Measurements from ENCODE around the gene AEN. TPM values are rescaled to one million over a fixed set of nuclear protein-coding genes. Genes with fewer than 3 reads are reported as not detected.

The AEN gene, protein sequence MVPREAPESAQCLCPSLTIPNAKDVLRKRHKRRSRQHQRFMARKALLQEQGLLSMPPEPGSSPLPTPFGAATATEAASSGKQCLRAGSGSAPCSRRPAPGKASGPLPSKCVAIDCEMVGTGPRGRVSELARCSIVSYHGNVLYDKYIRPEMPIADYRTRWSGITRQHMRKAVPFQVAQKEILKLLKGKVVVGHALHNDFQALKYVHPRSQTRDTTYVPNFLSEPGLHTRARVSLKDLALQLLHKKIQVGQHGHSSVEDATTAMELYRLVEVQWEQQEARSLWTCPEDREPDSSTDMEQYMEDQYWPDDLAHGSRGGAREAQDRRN
- polyA plus RNA-seq = 10 to 100 TPM in 2 of 4 donors, 1 to 10 TPM in 2; 5.4 to 16.8 (median 11.3) TPM
- long read RNA-seq, donor 1 = 0 reads
- long read RNA-seq, donor 2, partial matches to known transcripts = 0 of 2 reads
- long read RNA-seq, donor 2, other reads (novel, unspliced or antisense) = 0 of 2 reads
- long read RNA-seq, donor 3 = 0 reads
- long read RNA-seq, donor 4 = 0 reads
- long read RNA-seq, donor 5 = 0 reads
- long read RNA-seq, donor 6, partial matches to known transcripts = 0 of 1 reads
- long read RNA-seq, donor 6, other reads (novel, unspliced or antisense) = 0 of 1 reads
- long read RNA-seq, donor 7 = 0 reads
- long read RNA-seq, donor 8 = 0 reads
- long read RNA-seq, donor 9 = 0 reads
- long read RNA-seq, donor 10, partial matches to known transcripts = 0 of 3 reads
- long read RNA-seq, donor 10, other reads (novel, unspliced or antisense) = 0 of 3 reads

DNA sequence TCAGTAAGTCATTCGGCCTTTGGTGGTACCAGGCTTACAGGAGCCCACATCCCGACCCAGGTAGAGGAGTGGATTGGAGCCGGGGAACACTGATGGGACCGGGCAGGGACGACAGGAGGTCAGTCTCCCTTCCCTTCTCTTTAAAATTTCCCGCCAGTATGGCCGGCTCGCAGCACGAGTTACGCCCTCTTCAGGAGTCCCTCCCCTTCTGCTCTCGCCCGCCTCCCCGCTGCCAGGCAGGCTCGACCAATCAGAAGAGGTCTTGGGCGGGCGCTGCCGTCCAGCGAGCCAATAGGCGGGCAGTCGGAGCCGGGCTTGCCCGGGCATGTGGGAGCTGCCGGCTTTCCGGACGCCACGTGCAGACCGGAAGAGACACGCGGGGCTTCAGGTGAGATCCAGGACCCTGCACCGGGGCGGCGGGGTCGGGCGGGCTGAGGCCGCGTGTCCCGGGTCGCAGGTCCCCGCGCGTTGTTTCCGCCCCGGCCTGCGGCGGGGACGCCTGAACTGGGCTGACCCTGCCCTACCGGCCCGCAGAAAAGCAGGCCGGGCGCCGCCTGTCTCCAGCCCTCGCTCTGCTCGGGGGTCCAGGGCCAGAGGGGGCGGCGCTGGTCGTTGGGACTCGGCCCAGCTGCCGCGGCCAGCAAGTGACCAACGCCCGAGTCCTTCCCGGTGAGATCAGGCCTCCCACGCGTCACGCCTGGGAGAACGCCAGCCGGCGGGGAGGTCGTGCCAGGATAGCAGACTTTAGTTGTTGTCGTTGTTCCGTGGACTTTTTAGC is at the start of gene AEN:
Gene AEN, plus strand, starts transcription at position 346 of the 778 bp plus-strand sequence. CDS start 4,870 bp downstream, outside the sequence.
- FAIRE-seq (no peak), DNase-seq (peak; percentile 97)
- Histone ChIP-seq H3K27me3 (ENCODE audit: control insufficient read depth in 3 of 3, insufficient read depth in 3 of 3, low read length in 3 of 3) (no peaks in the 10 kb centered on the region), H3K9me3 (ENCODE audit: control insufficient read depth in 2 of 2, insufficient read depth in 1 of 2, low read depth in 1 of 2, low read length in 1 of 2) (no peaks in the 10 kb centered on the region), H3K27ac (ENCODE audit: low read depth in 1 of 3, low read length in 2 of 3) (peak within 1 kb of the TSS in 2 of 3 donors; percentile 52 to 83), H3K36me3 (ENCODE audit: control insufficient read depth in 3 of 3, insufficient read depth in 2 of 3, low read depth in 1 of 3, low read length in 3 of 3) (peaks cover 0 to 3% (median 0%) of the 10 kb centered on the region in 3 donors), H3K4me1 (ENCODE audit: control insufficient read depth in 3 of 3, insufficient read depth in 2 of 3, low read depth in 1 of 3, low read length in 2 of 3) (peaks cover 6 to 21% (median 6%) of the 10 kb centered on the region in 3 donors), H3K4me3 (ENCODE audit: low read depth in 1 of 3, low read length in 3 of 3) (peak within 1 kb of the TSS; percentile 72 to 97 (median 92))
- 0% methylated on average over 45 to 71 of the region's 71 CpGs for WGBS, 3 donors

GRCh38 chr15:88571852-88572259 is 49.3 kb upstream of the AEN start:
- peak in 1 of 2 donors; percentile 55 for DNase-seq
- 22 to 43% (median 34%) methylated on average over 5 of the region's 5 CpGs for WGBS, 3 donors
- no peak overlapping the region for H3K4me3 ChIP-seq (ENCODE audit: low read depth in 1 of 3, low read length in 3 of 3)
- H3K27me3 ChIP-seq (ENCODE audit: control insufficient read depth in 3 of 3, insufficient read depth in 3 of 3, low read length in 3 of 3) = peaks cover 0 to 4% (median 0%) of the 10 kb centered on the region in 3 donors
- H3K4me1 ChIP-seq (ENCODE audit: control insufficient read depth in 3 of 3, insufficient read depth in 2 of 3, low read depth in 1 of 3, low read length in 2 of 3) = peaks cover 0 to 12% (median 0%) of the 10 kb centered on the region in 3 donors
- H3K9me3 ChIP-seq (ENCODE audit: control insufficient read depth in 2 of 2, insufficient read depth in 1 of 2, low read depth in 1 of 2, low read length in 1 of 2) = peaks cover 0 to 4% of the 10 kb centered on the region in 2 donors
- no peak for FAIRE-seq
- H3K27ac ChIP-seq (ENCODE audit: low read depth in 1 of 3, low read length in 2 of 3) = no peak overlapping the region
- H3K36me3 ChIP-seq (ENCODE audit: control insufficient read depth in 3 of 3, insufficient read depth in 2 of 3, low read depth in 1 of 3, low read length in 3 of 3) = no peaks in the 10 kb centered on the region

- H3K36me3 ChIP-seq (ENCODE audit: control insufficient read depth in 3 of 3, insufficient read depth in 2 of 3, low read depth in 1 of 3, low read length in 3 of 3) = no peaks in the 10 kb centered on the region
- peaks cover 0 to 12% (median 0%) of the 10 kb centered on the region in 3 donors for H3K4me1 ChIP-seq (ENCODE audit: control insufficient read depth in 3 of 3, insufficient read depth in 2 of 3, low read depth in 1 of 3, low read length in 2 of 3)
- peaks cover 0 to 4% (median 0%) of the 10 kb centered on the region in 3 donors for H3K27me3 ChIP-seq (ENCODE audit: control insufficient read depth in 3 of 3, insufficient read depth in 3 of 3, low read length in 3 of 3)
- no peak for DNase-seq
- H3K27ac ChIP-seq (ENCODE audit: low read depth in 1 of 3, low read length in 2 of 3) = no peak overlapping the region
- FAIRE-seq = no peak
- WGBS, 3 donors = 52 to 62% (median 53%) methylated on average over 1 of the region's 1 CpG
- H3K9me3 ChIP-seq (ENCODE audit: control insufficient read depth in 2 of 2, insufficient read depth in 1 of 2, low read depth in 1 of 2, low read length in 1 of 2) = peaks cover 0 to 4% of the 10 kb centered on the region in 2 donors
- no peak overlapping the region for H3K4me3 ChIP-seq (ENCODE audit: low read depth in 1 of 3, low read length in 3 of 3)
Observed at GRCh38 chr15:88574077-88574476, 47.1 kb upstream of the AEN start.

- Histone ChIP-seq H3K4me3 (ENCODE audit: low read depth in 1 of 3, low read length in 3 of 3) (no peak overlapping the region), H3K9me3 (ENCODE audit: control insufficient read depth in 2 of 2, insufficient read depth in 1 of 2, low read depth in 1 of 2, low read length in 1 of 2) (peaks cover 0 to 4% of the 10 kb centered on the region in 2 donors), H3K27ac (ENCODE audit: low read depth in 1 of 3, low read length in 2 of 3) (no peak overlapping the region), H3K27me3 (ENCODE audit: control insufficient read depth in 3 of 3, insufficient read depth in 3 of 3, low read length in 3 of 3) (peaks cover 0 to 4% (median 0%) of the 10 kb centered on the region in 3 donors), H3K36me3 (ENCODE audit: control insufficient read depth in 3 of 3, insufficient read depth in 2 of 3, low read depth in 1 of 3, low read length in 3 of 3) (no peaks in the 10 kb centered on the region), H3K4me1 (ENCODE audit: control insufficient read depth in 3 of 3, insufficient read depth in 2 of 3, low read depth in 1 of 3, low read length in 2 of 3) (peaks cover 0 to 12% (median 0%) of the 10 kb centered on the region in 3 donors)
- FAIRE-seq = no peak
- WGBS, 3 donors = 52 to 66% (median 65%) methylated on average over 7 of the region's 7 CpGs
- DNase-seq = no peak
Observed at GRCh38 chr15:88574655-88575054, 46.5 kb upstream of the AEN start.

DNA sequence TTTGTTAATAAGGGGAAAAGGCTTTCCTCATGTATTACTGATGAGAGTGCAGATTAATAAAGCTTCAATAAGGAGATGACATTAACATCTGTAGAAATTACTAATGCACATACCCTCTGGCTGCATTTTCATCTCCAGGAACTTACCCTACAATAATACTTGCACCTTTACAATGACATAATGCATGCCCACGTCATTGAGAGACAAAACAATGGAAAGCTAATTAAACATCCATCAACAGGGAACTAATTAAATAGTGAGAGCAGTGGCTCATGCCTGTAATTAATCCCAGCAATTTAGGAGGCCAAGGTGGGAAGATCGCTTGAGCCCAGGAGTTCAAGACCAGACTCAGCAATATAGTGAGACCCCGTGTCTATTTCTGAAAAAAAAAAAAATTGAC is 41.8 kb upstream of the AEN start:
- no peaks in the 10 kb centered on the region for H3K4me1 ChIP-seq (ENCODE audit: control insufficient read depth in 3 of 3, insufficient read depth in 2 of 3, low read depth in 1 of 3, low read length in 2 of 3)
- H3K9me3 ChIP-seq (ENCODE audit: control insufficient read depth in 2 of 2, insufficient read depth in 1 of 2, low read depth in 1 of 2, low read length in 1 of 2) = peaks cover 0 to 3% of the 10 kb centered on the region in 2 donors
- no peak overlapping the region for H3K27ac ChIP-seq (ENCODE audit: low read depth in 1 of 3, low read length in 2 of 3)
- no peaks in the 10 kb centered on the region for H3K27me3 ChIP-seq (ENCODE audit: control insufficient read depth in 3 of 3, insufficient read depth in 3 of 3, low read length in 3 of 3)
- no peak for DNase-seq
- FAIRE-seq = no peak
- no peak overlapping the region for H3K4me3 ChIP-seq (ENCODE audit: low read depth in 1 of 3, low read length in 3 of 3)
- 68 to 80% (median 77%) methylated on average over 3 of the region's 3 CpGs for WGBS, 3 donors
- no peaks in the 10 kb centered on the region for H3K36me3 ChIP-seq (ENCODE audit: control insufficient read depth in 3 of 3, insufficient read depth in 2 of 3, low read depth in 1 of 3, low read length in 3 of 3)

- Histone ChIP-seq H3K27me3 (ENCODE audit: control insufficient read depth in 3 of 3, insufficient read depth in 3 of 3, low read length in 3 of 3) (no peaks in the 10 kb centered on the region), H3K36me3 (ENCODE audit: control insufficient read depth in 3 of 3, insufficient read depth in 2 of 3, low read depth in 1 of 3, low read length in 3 of 3) (no peaks in the 10 kb centered on the region), H3K9me3 (ENCODE audit: control insufficient read depth in 2 of 2, insufficient read depth in 1 of 2, low read depth in 1 of 2, low read length in 1 of 2) (peaks cover 0 to 3% of the 10 kb centered on the region in 2 donors), H3K4me3 (ENCODE audit: low read depth in 1 of 3, low read length in 3 of 3) (no peak overlapping the region), H3K27ac (ENCODE audit: low read depth in 1 of 3, low read length in 2 of 3) (no peak overlapping the region), H3K4me1 (ENCODE audit: control insufficient read depth in 3 of 3, insufficient read depth in 2 of 3, low read depth in 1 of 3, low read length in 2 of 3) (no peaks in the 10 kb centered on the region)
- WGBS, 3 donors = 46 to 56% (median 46%) methylated on average over 4 of the region's 4 CpGs
- DNase-seq = peak in 1 of 2 donors; percentile 23
- no peak for FAIRE-seq
Observed at GRCh38 chr15:88580532-88580931, 40.6 kb upstream of the AEN start.

- no peaks in the 10 kb centered on the region for H3K27me3 ChIP-seq (ENCODE audit: control insufficient read depth in 3 of 3, insufficient read depth in 3 of 3, low read length in 3 of 3)
- H3K4me1 ChIP-seq (ENCODE audit: control insufficient read depth in 3 of 3, insufficient read depth in 2 of 3, low read depth in 1 of 3, low read length in 2 of 3) = no peaks in the 10 kb centered on the region
- FAIRE-seq (no peak), DNase-seq (no peak)
- no peak overlapping the region for H3K4me3 ChIP-seq (ENCODE audit: low read depth in 1 of 3, low read length in 3 of 3)
- no peaks in the 10 kb centered on the region for H3K36me3 ChIP-seq (ENCODE audit: control insufficient read depth in 3 of 3, insufficient read depth in 2 of 3, low read depth in 1 of 3, low read length in 3 of 3)
- 61 to 71% (median 61%) methylated on average over 4 of the region's 4 CpGs for WGBS, 3 donors
- H3K27ac ChIP-seq (ENCODE audit: low read depth in 1 of 3, low read length in 2 of 3) = no peak overlapping the region
- peaks cover 0 to 3% of the 10 kb centered on the region in 2 donors for H3K9me3 ChIP-seq (ENCODE audit: control insufficient read depth in 2 of 2, insufficient read depth in 1 of 2, low read depth in 1 of 2, low read length in 1 of 2)
Observed at GRCh38 chr15:88586401-88587162, 34.6 kb upstream of the AEN start.

All from small intestine (tissue), 16 donors.